Endodermal cell (in vitro differentiated cells): ENCODE results near the gene MORN1. TPM values are rescaled to one million over a fixed set of nuclear protein-coding genes. Genes with fewer than 3 reads are reported as not detected.

Experiments used
- DNase-seq: peaks from one replicate; pipeline ENCODE4 v3.0.0-alpha.2; 2017
- H3K27ac ChIP-seq: 2 replicates; pipeline ENCODE4 v1.5.1; 2013; ENCODE audit warnings: mild to moderate bottlenecking, low read depth, low read length, moderate library complexity
- H3K27me3 ChIP-seq: 2 replicates; pipeline ENCODE4 v1.6.1; 2013; ENCODE audit warnings: mild to moderate bottlenecking, low read length, moderate library complexity; ENCODE audit not compliant: insufficient read depth, control insufficient read depth, poor library complexity, severe bottlenecking
- H3K36me3 ChIP-seq: 2 replicates; pipeline ENCODE4 v1.7.0; 2013; ENCODE audit warnings: mild to moderate bottlenecking, low read length, moderate library complexity; ENCODE audit not compliant: control insufficient read depth, insufficient read depth
- H3K4me1 ChIP-seq: one replicate; pipeline ENCODE4 v1.7.0; 2013; ENCODE audit warnings: low read length; ENCODE audit not compliant: control insufficient read depth, insufficient read depth
- H3K4me3 ChIP-seq: 2 replicates; pipeline ENCODE4 v1.5.1; 2013; ENCODE audit warnings: mild to moderate bottlenecking, low read length, moderate library complexity
- H3K9ac ChIP-seq: 2 replicates; pipeline ENCODE4 v1.6.1; 2013; ENCODE audit warnings: mild to moderate bottlenecking, low read length, moderate library complexity; ENCODE audit not compliant: poor library complexity, severe bottlenecking; ENCODE audit errors: extremely low read depth
- H3K9me3 ChIP-seq: 2 replicates; pipeline ENCODE4 v1.6.1; 2013; ENCODE audit warnings: mild to moderate bottlenecking, low read length, moderate library complexity; ENCODE audit not compliant: control insufficient read depth
- H3K27ac Mint-ChIP-seq: 2 replicates; pipeline ENCODE4 v1.8.0; 2020; ENCODE audit warnings: mixed read lengths
- H3K27me3 Mint-ChIP-seq: 2 replicates; pipeline ENCODE4 v1.8.0; 2021; ENCODE audit warnings: mild to moderate bottlenecking, mixed read lengths; ENCODE audit not compliant: insufficient read depth
- H3K36me3 Mint-ChIP-seq: 2 replicates; pipeline ENCODE4 v1.8.0; 2020; ENCODE audit warnings: low read depth, mixed read lengths
- H3K4me1 Mint-ChIP-seq: 2 replicates; pipeline ENCODE4 v1.8.0; 2020; ENCODE audit warnings: mixed read lengths
- H3K4me3 Mint-ChIP-seq: 2 replicates; pipeline ENCODE4 v1.8.0; 2020; ENCODE audit warnings: mild to moderate bottlenecking, moderate library complexity, mixed read lengths
- H3K9me3 Mint-ChIP-seq: 2 replicates; pipeline ENCODE4 v1.8.0; 2020; ENCODE audit warnings: mild to moderate bottlenecking, mixed read lengths
- CTCF ChIP-seq: fragments of 200-600 bp; sonication (generic); conservative IDR thresholded peaks from 2 replicates; pipeline ENCODE4 v1.5.0; 2021; ENCODE audit warnings: antibody characterized with exemption, mild to moderate bottlenecking
- WGBS, 2 experiments: methylation state at CpG; one replicate each; pipeline versions ENCODE4 v1.1.5 to v1.1.7; 2013; ENCODE audit warnings: missing lambda C conversion rate in 2 of 2, mixed read lengths in 1 of 2; ENCODE audit not compliant: insufficient coverage in 1 of 2, insufficient read length in 1 of 2; 5-methylcytosine and 5-hydroxymethylcytosine counted together
- total RNA-seq, 2 donors: library from RNA; stranded (reverse); fragmentation: NEBNext Ultra II Directional in 1 of 2; extraction: Animal tissue kit (Norgen Biotek cat#: 25700) in 1 of 2; gene quantifications; 2 replicates in 1 of 2; 3 replicates in 1 of 2; pipeline ENCODE4 v1.2.1, GENCODE V29; 2021

MORN1 gene
- total RNA-seq, 2 donors from 2014 or later: 21.3 to 24.9 TPM

DNA sequence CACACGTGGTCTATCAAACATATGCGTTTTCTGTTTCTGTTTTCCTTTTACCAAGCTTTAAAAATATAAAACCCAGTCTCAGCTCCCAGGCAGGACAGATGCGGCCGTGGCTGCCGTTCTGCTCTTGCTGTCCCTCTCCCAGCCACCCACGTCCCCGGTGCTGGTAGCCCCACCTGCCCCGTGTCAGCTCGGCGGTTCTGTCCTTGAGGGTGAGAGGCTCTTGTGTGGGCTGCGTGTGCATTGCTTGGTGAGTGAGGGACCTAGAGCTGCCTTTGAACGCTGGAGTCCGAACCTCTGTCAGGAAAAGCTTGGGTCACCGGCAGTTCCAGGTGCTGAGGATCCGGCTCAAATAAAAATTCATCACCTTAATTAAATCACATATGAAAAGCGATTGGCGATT, 4.7 kb upstream of the MORN1 start:
- Histone ChIP-seq H3K36me3 (peaks cover 71% of the 10 kb centered on the region), H3K4me1 (peaks cover 6% of the 10 kb centered on the region), H3K27me3 (no peaks in the 10 kb centered on the region), H3K4me3 (no peak overlapping the region), H3K9ac (no peak overlapping the region), H3K27ac (no peak overlapping the region), H3K9me3 (no peaks in the 10 kb centered on the region)
- H3K27ac Mint-ChIP-seq: no peak overlapping the region
- H3K36me3 Mint-ChIP-seq: peaks cover 55% of the 10 kb centered on the region
- H3K27me3 Mint-ChIP-seq: no peaks in the 10 kb centered on the region
- no peak for DNase-seq
- H3K4me3 Mint-ChIP-seq: no peak overlapping the region
- WGBS, 2 experiments: 88 to 92% methylated on average over 11 to 16 of the region's 17 CpGs
- no peak for TF ChIP-seq CTCF
- H3K4me1 Mint-ChIP-seq: peaks cover 9% of the 10 kb centered on the region
- H3K9me3 Mint-ChIP-seq: no peaks in the 10 kb centered on the region

DNA sequence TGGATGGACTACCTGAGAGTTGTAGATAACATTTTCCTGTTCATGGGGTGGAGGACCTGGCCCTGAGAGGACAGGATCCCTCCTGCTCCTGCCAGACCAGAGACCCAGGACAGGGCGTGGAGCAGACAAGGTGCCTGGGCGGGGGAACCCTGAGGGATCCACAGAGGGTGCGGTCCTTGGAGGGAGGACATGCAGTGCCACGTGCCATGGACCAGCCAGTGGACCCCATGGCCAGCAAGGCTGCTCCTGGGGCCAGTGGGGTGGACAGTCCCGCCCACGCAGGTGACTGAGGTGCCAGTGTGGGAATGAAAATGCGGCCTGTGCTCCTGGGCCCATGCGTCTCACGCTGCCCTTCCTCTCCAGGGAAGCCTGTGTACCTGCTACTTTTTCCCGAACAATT, 3.9 kb upstream of the MORN1 start:
- no peak overlapping the region for H3K27ac ChIP-seq
- H3K36me3 ChIP-seq: peaks cover 64% of the 10 kb centered on the region
- no peak overlapping the region for H3K27ac Mint-ChIP-seq

GRCh38 chr1:2394761-2395160, 3.4 kb upstream of the MORN1 start:
- Histone ChIP-seq H3K27me3 (no peaks in the 10 kb centered on the region), H3K9ac (no peak overlapping the region), H3K9me3 (no peaks in the 10 kb centered on the region), H3K36me3 (peaks cover 62% of the 10 kb centered on the region), H3K4me1 (peaks cover 6% of the 10 kb centered on the region), H3K27ac (no peak overlapping the region), H3K4me3 (no peak overlapping the region)
- TF ChIP-seq CTCF: no peak
- Mint-ChIP-seq H3K36me3 (peaks cover 45% of the 10 kb centered on the region), H3K27me3 (no peaks in the 10 kb centered on the region), H3K4me1 (peaks cover 9% of the 10 kb centered on the region), H3K4me3 (no peak overlapping the region), H3K9me3 (no peaks in the 10 kb centered on the region), H3K27ac (no peak overlapping the region)
- 93 to 96% methylated on average over 11 of the region's 11 CpGs for whole genome bisulfite sequencing, 2 experiments
- DNase-seq: no peak

More for the DNA sequence above, 3.9 kb upstream of the MORN1 start:
- no peak for TF ChIP-seq CTCF
- Mint-ChIP-seq H3K9me3 (no peaks in the 10 kb centered on the region), H3K27me3 (no peaks in the 10 kb centered on the region), H3K4me3 (no peak overlapping the region), H3K4me1 (peaks cover 9% of the 10 kb centered on the region), H3K36me3 (peaks cover 49% of the 10 kb centered on the region)
- Histone ChIP-seq H3K27me3 (no peaks in the 10 kb centered on the region), H3K4me3 (no peak overlapping the region), H3K9me3 (no peaks in the 10 kb centered on the region), H3K4me1 (peaks cover 6% of the 10 kb centered on the region), H3K9ac (no peak overlapping the region)
- DNase-seq: no peak
- 92 to 97% methylated on average over 9 to 10 of the region's 10 CpGs for WGBS, 2 experiments
